Measurements from ENCODE around the gene METTL9.
"Not testable (repeated sequence)": the region's sequence is repeated elsewhere in the genome, so short reads cannot be mapped to it uniquely, and the experiment has no call there.

- TF ChIP-seq EP300 (IDR thresholded peaks at IDR 0.05), result not testable (repeated sequence)
- TF ChIP-seq, protein P1, sequence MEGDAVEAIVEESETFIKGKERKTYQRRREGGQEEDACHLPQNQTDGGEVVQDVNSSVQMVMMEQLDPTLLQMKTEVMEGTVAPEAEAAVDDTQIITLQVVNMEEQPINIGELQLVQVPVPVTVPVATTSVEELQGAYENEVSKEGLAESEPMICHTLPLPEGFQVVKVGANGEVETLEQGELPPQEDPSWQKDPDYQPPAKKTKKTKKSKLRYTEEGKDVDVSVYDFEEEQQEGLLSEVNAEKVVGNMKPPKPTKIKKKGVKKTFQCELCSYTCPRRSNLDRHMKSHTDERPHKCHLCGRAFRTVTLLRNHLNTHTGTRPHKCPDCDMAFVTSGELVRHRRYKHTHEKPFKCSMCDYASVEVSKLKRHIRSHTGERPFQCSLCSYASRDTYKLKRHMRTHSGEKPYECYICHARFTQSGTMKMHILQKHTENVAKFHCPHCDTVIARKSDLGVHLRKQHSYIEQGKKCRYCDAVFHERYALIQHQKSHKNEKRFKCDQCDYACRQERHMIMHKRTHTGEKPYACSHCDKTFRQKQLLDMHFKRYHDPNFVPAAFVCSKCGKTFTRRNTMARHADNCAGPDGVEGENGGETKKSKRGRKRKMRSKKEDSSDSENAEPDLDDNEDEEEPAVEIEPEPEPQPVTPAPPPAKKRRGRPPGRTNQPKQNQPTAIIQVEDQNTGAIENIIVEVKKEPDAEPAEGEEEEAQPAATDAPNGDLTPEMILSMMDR (IDR thresholded peaks at IDR 0.05), result not testable (repeated sequence)
These were observed 43.8 kb upstream of the METTL9 start for GRCh38 chr16:21555621-21556020.

Data from ovary (tissue), 3 donors.